ENCODE results near the gene FGR.

The FGR gene

GRCh38 chr1:27572679-27573426 is 62.1 kb downstream of the FGR start:
- no peaks in the 10 kb centered on the region for H3K27me3 ChIP-seq (ENCODE audit: low read depth, low read length)
- H3K36me3 ChIP-seq (ENCODE audit: control insufficient read depth in 1 of 2, insufficient read depth in 2 of 2, low read length in 2 of 2) = no peaks in the 10 kb centered on the region
- H3K9me3 ChIP-seq (ENCODE audit: control insufficient read depth in 1 of 2, low read length in 2 of 2) = no peaks in the 10 kb centered on the region
- peak overlapping the region; percentile 72 for H3K27ac ChIP-seq (ENCODE audit: low read length)
- H3K4me1 ChIP-seq (ENCODE audit: control insufficient read depth in 1 of 2, insufficient read depth in 2 of 2, low read length in 2 of 2) = peaks cover 36 to 87% of the 10 kb centered on the region in 2 donors
- no peak overlapping the region for H3K4me3 ChIP-seq (ENCODE audit: low read depth in 1 of 2, low read length in 2 of 2)

GRCh38 chr1:27572019-27572678 is 62.8 kb downstream of the FGR start:
- H3K4me3 ChIP-seq (ENCODE audit: low read depth in 1 of 2, low read length in 2 of 2) = peak overlapping the region in 1 of 2 donors; percentile 15
- H3K9me3 ChIP-seq (ENCODE audit: control insufficient read depth in 1 of 2, low read length in 2 of 2) = no peaks in the 10 kb centered on the region
- H3K4me1 ChIP-seq (ENCODE audit: control insufficient read depth in 1 of 2, insufficient read depth in 2 of 2, low read length in 2 of 2) = peaks cover 40 to 92% of the 10 kb centered on the region in 2 donors
- H3K36me3 ChIP-seq (ENCODE audit: control insufficient read depth in 1 of 2, insufficient read depth in 2 of 2, low read length in 2 of 2) = no peaks in the 10 kb centered on the region
- H3K27ac ChIP-seq (ENCODE audit: low read length) = peak overlapping the region; percentile 72
- no peaks in the 10 kb centered on the region for H3K27me3 ChIP-seq (ENCODE audit: low read depth, low read length)

GRCh38 chr1:27571439-27572018 is 63.5 kb downstream of the FGR start:
- Histone ChIP-seq H3K4me1 (ENCODE audit: control insufficient read depth in 1 of 2, insufficient read depth in 2 of 2, low read length in 2 of 2) (peaks cover 39 to 92% of the 10 kb centered on the region in 2 donors), H3K27me3 (ENCODE audit: low read depth, low read length) (no peaks in the 10 kb centered on the region), H3K36me3 (ENCODE audit: control insufficient read depth in 1 of 2, insufficient read depth in 2 of 2, low read length in 2 of 2) (no peaks in the 10 kb centered on the region), H3K4me3 (ENCODE audit: low read depth in 1 of 2, low read length in 2 of 2) (peak overlapping the region in 1 of 2 donors; percentile 15), H3K27ac (ENCODE audit: low read length) (peak overlapping the region; percentile 72), H3K9me3 (ENCODE audit: control insufficient read depth in 1 of 2, low read length in 2 of 2) (no peaks in the 10 kb centered on the region)

- peak overlapping the region in 1 of 2 donors; percentile 15 for H3K4me3 ChIP-seq (ENCODE audit: low read depth in 1 of 2, low read length in 2 of 2)
- H3K9me3 ChIP-seq (ENCODE audit: control insufficient read depth in 1 of 2, low read length in 2 of 2) = no peaks in the 10 kb centered on the region
- no peaks in the 10 kb centered on the region for H3K36me3 ChIP-seq (ENCODE audit: control insufficient read depth in 1 of 2, insufficient read depth in 2 of 2, low read length in 2 of 2)
- no peaks in the 10 kb centered on the region for H3K27me3 ChIP-seq (ENCODE audit: low read depth, low read length)
- H3K4me1 ChIP-seq (ENCODE audit: control insufficient read depth in 1 of 2, insufficient read depth in 2 of 2, low read length in 2 of 2) = peaks cover 34 to 93% of the 10 kb centered on the region in 2 donors
- peak overlapping the region; percentile 72 for H3K27ac ChIP-seq (ENCODE audit: low read length)
Measured at GRCh38 chr1:27570784-27571183, 64.2 kb downstream of the FGR start.

DNA sequence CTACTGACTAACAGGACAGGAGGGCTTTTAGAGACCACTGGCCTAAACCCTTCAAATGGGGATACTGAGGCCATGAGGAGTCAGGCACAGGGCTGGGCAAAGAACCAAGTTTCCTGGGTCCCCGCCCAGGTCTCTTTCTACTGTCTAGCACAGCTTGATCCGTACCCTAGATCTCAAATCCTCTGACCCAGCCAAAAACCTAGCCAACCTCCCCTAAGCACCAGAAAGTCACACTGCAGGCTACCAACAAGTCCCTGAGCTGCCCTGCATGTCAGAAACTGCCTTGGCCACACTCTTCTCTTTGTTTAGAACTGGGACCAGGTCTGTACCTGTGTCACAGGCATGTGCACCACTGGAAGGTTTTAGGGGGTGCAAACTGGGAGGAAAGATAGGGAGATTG is 64.6 kb downstream of the FGR start:
- Histone ChIP-seq H3K4me3 (ENCODE audit: low read depth in 1 of 2, low read length in 2 of 2) (no peak overlapping the region), H3K9me3 (ENCODE audit: control insufficient read depth in 1 of 2, low read length in 2 of 2) (no peaks in the 10 kb centered on the region), H3K27me3 (ENCODE audit: low read depth, low read length) (no peaks in the 10 kb centered on the region), H3K36me3 (ENCODE audit: control insufficient read depth in 1 of 2, insufficient read depth in 2 of 2, low read length in 2 of 2) (no peaks in the 10 kb centered on the region), H3K27ac (ENCODE audit: low read length) (no peak overlapping the region), H3K4me1 (ENCODE audit: control insufficient read depth in 1 of 2, insufficient read depth in 2 of 2, low read length in 2 of 2) (peaks cover 37 to 97% of the 10 kb centered on the region in 2 donors)

GRCh38 chr1:27569506-27570291 is 65.3 kb downstream of the FGR start:
- Histone ChIP-seq H3K27me3 (ENCODE audit: low read depth, low read length) (no peaks in the 10 kb centered on the region), H3K4me1 (ENCODE audit: control insufficient read depth in 1 of 2, insufficient read depth in 2 of 2, low read length in 2 of 2) (peaks cover 40 to 98% of the 10 kb centered on the region in 2 donors), H3K36me3 (ENCODE audit: control insufficient read depth in 1 of 2, insufficient read depth in 2 of 2, low read length in 2 of 2) (no peaks in the 10 kb centered on the region), H3K9me3 (ENCODE audit: control insufficient read depth in 1 of 2, low read length in 2 of 2) (no peaks in the 10 kb centered on the region), H3K4me3 (ENCODE audit: low read depth in 1 of 2, low read length in 2 of 2) (no peak overlapping the region), H3K27ac (ENCODE audit: low read length) (no peak overlapping the region)

- Histone ChIP-seq H3K4me3 (ENCODE audit: low read depth in 1 of 2, low read length in 2 of 2) (peak overlapping the region in 1 of 2 donors; percentile 46), H3K27ac (ENCODE audit: low read length) (peak overlapping the region; percentile 45), H3K27me3 (ENCODE audit: low read depth, low read length) (no peaks in the 10 kb centered on the region), H3K36me3 (ENCODE audit: control insufficient read depth in 1 of 2, insufficient read depth in 2 of 2, low read length in 2 of 2) (no peaks in the 10 kb centered on the region), H3K9me3 (ENCODE audit: control insufficient read depth in 1 of 2, low read length in 2 of 2) (no peaks in the 10 kb centered on the region), H3K4me1 (ENCODE audit: control insufficient read depth in 1 of 2, insufficient read depth in 2 of 2, low read length in 2 of 2) (peaks cover 40 to 98% of the 10 kb centered on the region in 2 donors)
Measured at GRCh38 chr1:27569088-27569460, 65.9 kb downstream of the FGR start.

DNA sequence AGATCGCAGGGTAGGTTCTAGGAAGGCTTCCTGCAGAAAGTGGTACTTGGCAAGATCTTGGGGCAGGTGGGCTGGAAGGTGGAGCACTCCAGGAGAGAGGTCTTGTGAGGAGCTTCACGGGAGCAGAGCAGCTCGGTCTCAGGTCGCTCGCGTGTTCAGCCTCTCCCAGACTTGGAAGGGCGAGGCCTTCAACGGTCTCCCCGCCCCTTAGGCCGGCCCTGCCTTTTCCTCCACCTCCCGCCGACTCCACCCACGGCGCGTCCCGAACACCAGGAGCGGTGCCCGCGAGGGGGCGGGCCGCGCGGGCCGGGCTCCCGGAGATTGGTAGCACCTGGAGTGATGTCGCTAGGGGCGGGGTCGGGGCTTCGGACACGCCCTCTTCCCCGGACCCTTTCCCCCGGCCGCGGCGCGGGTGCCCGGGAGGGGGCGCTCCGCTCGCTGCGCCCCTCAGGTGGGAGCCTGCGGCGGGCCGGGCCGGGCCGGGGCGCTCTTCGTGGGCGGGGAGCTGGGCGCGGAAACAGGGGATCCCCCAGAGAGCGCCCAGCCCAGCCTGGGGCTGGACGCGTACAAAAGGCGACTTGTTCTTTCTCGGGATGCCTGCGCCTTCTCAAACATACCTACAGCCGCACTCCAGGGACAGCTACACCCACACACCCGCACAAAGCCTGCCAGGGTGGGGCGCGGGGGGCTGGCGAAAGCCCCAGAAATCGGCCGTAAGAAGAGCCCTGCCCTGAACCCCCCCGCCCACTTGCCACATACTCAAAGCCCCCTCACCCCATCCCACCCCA is 66.5 kb downstream of the FGR start:
- Histone ChIP-seq H3K9me3 (ENCODE audit: control insufficient read depth in 1 of 2, low read length in 2 of 2) (no peaks in the 10 kb centered on the region), H3K4me1 (ENCODE audit: control insufficient read depth in 1 of 2, insufficient read depth in 2 of 2, low read length in 2 of 2) (peaks cover 37 to 98% of the 10 kb centered on the region in 2 donors), H3K36me3 (ENCODE audit: control insufficient read depth in 1 of 2, insufficient read depth in 2 of 2, low read length in 2 of 2) (no peaks in the 10 kb centered on the region), H3K4me3 (ENCODE audit: low read depth in 1 of 2, low read length in 2 of 2) (peak overlapping the region; percentile 40 to 46), H3K27me3 (ENCODE audit: low read depth, low read length) (no peaks in the 10 kb centered on the region), H3K27ac (ENCODE audit: low read length) (peak overlapping the region; percentile 45)

GRCh38 chr1:27567971-27568299 is 67.0 kb downstream of the FGR start:
- no peaks in the 10 kb centered on the region for H3K9me3 ChIP-seq (ENCODE audit: control insufficient read depth in 1 of 2, low read length in 2 of 2)

GRCh38 chr1:27567146-27567526 is 67.8 kb downstream of the FGR start:
- Histone ChIP-seq H3K27me3 (ENCODE audit: low read depth, low read length) (no peaks in the 10 kb centered on the region), H3K4me3 (ENCODE audit: low read depth in 1 of 2, low read length in 2 of 2) (peak overlapping the region in 1 of 2 donors; percentile 13), H3K9me3 (ENCODE audit: control insufficient read depth in 1 of 2, low read length in 2 of 2) (no peaks in the 10 kb centered on the region), H3K36me3 (ENCODE audit: control insufficient read depth in 1 of 2, insufficient read depth in 2 of 2, low read length in 2 of 2) (no peaks in the 10 kb centered on the region), H3K27ac (ENCODE audit: low read length) (no peak overlapping the region), H3K4me1 (ENCODE audit: control insufficient read depth in 1 of 2, insufficient read depth in 2 of 2, low read length in 2 of 2) (peaks cover 39 to 98% of the 10 kb centered on the region in 2 donors)

More at GRCh38 chr1:27567971-27568299, 67.0 kb downstream of the FGR start:
- Histone ChIP-seq H3K4me1 (ENCODE audit: control insufficient read depth in 1 of 2, insufficient read depth in 2 of 2, low read length in 2 of 2) (peaks cover 39 to 98% of the 10 kb centered on the region in 2 donors), H3K27me3 (ENCODE audit: low read depth, low read length) (no peaks in the 10 kb centered on the region), H3K4me3 (ENCODE audit: low read depth in 1 of 2, low read length in 2 of 2) (peak overlapping the region; percentile 40 to 46), H3K27ac (ENCODE audit: low read length) (no peak overlapping the region), H3K36me3 (ENCODE audit: control insufficient read depth in 1 of 2, insufficient read depth in 2 of 2, low read length in 2 of 2) (no peaks in the 10 kb centered on the region)

All from muscle layer of duodenum (tissue), 2 donors.